Sigmoid colon (tissue), 4 donors: ENCODE measurements around the gene RRBP1.

ENCODE experiments used
- POLR2A ChIP-seq, 2 donors: fragments of 450-650 bp; IDR thresholded peaks; one replicate each; pipeline ENCODE4 v1.6.1; 2016; ENCODE audit warnings: antibody characterized with exemption in 2 of 2, mild to moderate bottlenecking in 2 of 2, moderate library complexity in 2 of 2
- POLR2AphosphoS5 ChIP-seq, 4 donors: sonication (generic); formaldehyde crosslinking; IDR thresholded peaks; one replicate each; pipeline ENCODE4 v1.6.1; 2017; ENCODE audit warnings: antibody characterized with exemption in 4 of 4
- TF ChIP-seq, protein P1 (sequence below), 4 experiments: fragments of 450-650 bp in 3 of 4; fragments of 200-600 bp in 1 of 4; IDR thresholded peaks; one replicate each; pipeline ENCODE4 v1.5.1; 2016 to 2019; ENCODE audit warnings: antibody characterized with exemption in 4 of 4, mild to moderate bottlenecking in 3 of 4, moderate library complexity in 2 of 4

DNA sequence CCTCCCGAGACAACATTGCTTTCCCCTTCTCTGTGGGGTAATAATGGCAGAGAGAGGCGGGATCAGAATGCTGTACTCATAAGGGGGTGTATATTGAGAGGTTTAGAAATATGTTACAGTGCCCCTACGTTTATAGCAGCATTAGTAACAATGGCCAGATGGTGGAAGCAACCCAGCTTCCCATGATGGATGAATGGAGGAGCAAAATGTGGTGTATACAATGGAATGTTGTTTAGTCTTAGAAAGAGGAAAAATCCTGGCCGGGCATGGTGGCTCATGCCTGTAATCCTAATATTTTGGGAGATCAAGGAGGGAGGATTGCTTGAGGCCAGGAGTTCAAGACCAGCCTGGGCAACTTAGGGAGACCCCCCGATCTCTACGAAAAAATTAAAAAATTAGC, 30.7 kb upstream of the RRBP1 start:
- TF ChIP-seq POLR2A (IDR thresholded peaks at IDR 0.05) (no peak), POLR2AphosphoS5 (IDR thresholded peaks at IDR 0.05) (no peak)
- TF ChIP-seq, protein P1, sequence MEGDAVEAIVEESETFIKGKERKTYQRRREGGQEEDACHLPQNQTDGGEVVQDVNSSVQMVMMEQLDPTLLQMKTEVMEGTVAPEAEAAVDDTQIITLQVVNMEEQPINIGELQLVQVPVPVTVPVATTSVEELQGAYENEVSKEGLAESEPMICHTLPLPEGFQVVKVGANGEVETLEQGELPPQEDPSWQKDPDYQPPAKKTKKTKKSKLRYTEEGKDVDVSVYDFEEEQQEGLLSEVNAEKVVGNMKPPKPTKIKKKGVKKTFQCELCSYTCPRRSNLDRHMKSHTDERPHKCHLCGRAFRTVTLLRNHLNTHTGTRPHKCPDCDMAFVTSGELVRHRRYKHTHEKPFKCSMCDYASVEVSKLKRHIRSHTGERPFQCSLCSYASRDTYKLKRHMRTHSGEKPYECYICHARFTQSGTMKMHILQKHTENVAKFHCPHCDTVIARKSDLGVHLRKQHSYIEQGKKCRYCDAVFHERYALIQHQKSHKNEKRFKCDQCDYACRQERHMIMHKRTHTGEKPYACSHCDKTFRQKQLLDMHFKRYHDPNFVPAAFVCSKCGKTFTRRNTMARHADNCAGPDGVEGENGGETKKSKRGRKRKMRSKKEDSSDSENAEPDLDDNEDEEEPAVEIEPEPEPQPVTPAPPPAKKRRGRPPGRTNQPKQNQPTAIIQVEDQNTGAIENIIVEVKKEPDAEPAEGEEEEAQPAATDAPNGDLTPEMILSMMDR (IDR thresholded peaks at IDR 0.05): no peak
